NOMO-1 treated with dmso at 0.1 percent for 144 hours (cell line): ENCODE measurements around the gene COL19A1.

Experiments used
- DNase-seq: peaks from one replicate; lab custom pipeline; 2025; ENCODE audit not compliant: unreplicated experiment; lab: John Stamatoyannopoulos, UW

Gene COL19A1

DNA sequence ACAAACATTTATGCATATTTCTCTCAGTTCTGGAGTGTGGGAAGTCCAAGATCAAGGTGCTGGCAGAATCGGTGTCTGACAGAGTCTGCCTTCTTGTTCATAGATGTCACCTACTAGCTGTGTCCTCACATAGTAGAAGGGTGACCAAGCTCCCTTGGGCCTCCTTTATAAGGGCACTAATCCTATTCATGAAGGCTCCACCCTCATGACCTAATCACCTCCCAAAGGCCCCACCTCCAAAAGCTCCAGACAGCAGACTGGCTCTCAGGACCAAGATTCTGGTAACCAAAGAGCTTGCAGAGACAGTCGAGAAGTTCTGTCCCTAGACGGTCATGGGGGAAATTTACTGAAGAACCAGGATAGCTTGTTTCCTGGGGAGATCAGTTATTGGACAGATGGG lies 297.4 kb downstream of the COL19A1 start:
- DNase-seq, result no peak

DNA sequence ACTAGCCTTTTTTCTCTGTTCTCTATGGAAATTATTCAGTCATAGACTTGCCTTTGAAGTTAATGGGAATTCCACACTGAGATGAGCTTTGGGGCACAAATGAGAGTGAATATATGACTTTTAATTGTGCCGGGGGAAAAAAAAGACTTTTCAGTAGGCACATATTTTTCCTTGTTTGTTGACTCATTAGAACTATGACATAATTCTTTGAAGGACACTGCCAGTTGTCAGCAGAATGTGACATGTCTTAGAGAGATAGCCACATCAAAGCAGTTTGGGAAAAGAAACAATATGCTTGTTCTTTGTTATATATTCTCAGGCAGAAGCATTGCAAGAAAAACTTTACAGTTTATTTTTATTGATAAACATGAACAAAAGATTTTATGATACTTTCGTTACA lies 298.2 kb downstream of the COL19A1 start:
- DNase-seq, result no peak

DNA sequence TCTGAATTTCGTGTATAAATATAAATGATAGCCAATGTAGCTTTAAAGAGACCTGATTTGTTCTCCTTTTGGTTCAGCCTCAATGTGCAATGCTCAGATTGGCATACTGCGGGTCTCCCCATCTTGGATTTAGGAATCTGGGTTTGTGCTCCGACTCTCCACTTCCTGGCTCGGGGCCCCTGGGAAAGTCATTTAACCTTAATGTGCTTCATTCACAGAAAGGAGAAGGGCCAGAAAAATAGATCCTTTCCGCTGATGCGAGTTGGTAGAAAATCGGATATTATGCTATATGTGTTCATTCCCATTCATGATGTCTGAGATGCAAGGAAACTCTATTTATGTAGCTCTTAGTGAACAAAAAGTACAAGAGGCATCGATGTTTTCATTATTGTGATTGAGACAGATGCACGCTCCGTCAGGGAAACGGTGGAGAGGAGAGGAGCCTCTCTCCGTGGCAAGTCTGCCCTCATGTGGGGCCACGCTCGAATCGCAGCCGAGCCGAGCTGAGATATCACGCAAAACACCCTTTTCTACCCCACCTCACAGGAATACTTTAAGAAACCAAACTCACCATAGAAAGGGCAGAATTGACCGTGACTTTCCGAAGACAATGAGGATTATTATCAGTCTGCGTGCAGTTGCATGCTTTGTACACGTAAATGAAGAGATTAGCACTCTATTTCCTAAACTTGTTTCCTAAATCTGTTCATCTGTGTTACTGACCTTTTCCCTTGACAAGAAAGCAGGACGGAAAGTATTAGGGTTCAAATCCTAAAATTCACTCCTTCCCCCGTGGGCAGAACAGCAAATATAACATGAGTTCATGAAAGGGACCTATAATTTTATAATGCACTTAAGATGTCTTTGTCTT lies 300.0 kb downstream of the COL19A1 start:
- peak; percentile 1 for DNase-seq

DNA sequence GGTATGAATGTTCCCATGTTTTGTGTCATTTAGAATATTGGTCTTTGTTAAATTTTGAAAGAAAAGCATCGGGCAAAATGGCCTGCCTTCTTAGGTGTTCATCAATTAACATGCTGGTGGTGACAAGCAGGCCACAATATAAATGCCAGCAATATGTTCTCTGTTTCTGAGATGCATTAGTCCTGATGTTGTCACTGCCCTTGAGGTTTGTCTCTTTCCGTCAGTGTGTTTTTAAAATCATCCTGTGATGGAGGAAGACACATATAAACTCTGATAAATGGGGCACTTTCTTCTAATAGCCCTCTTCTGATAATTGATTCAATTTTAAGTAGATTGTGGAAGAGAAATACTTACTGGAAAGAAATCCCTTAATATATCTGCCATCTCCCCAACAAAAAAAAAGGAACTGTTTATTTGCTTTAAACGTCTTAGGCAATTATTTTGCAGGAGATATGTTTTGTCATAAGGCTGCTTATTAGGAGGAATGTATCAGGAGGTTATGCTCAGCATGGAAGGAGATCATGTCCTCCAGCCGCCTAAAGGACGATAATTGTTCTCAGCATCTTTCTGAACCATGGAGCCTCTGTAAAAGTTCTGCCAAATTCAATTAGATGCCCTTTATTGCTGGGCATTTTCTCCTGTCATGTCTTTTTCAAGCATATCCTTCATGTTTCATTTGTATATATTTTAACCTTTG lies 302.5 kb downstream of the COL19A1 start:
- DNase-seq, result no peak

DNA sequence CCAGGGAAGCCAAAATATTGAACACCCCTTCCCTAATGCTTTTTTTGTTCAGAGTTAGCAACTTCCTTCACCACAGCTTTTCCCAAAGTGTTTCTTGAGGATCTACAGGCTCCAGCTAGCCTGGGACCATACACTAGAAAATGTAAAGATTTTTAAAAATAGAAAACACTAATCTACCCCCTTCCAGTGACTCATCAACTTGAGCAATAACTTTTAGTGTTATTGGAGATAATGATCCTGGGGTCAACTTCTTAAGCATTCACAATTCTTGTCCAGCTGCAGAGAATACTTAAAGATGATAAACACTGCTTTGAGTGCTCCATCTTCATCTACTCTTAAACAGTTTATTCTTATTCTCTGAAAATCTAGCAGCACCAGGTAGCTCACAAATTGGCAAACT lies 304.9 kb downstream of the COL19A1 start:
- no peak for DNase-seq

DNA sequence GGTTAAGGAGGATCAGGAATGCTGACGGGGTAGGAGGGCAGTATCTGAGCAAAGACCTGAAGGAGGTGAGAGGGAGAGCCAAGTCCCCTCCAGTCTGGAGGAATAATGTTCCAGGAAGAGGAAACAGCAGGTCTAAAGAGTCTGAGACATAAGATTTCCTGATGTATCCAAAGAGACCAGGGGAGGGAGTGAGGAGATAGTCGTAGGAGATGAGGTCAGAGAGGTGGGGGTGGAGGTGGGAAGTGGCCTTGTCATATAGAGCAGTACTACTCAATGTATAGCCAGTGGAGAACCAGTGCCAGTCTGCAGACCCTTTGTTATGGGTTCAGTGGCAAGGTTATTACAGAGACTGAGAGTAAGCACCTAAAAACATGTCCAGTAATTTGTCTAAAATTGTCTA lies 305.9 kb downstream of the COL19A1 start:
- no peak for DNase-seq

DNA sequence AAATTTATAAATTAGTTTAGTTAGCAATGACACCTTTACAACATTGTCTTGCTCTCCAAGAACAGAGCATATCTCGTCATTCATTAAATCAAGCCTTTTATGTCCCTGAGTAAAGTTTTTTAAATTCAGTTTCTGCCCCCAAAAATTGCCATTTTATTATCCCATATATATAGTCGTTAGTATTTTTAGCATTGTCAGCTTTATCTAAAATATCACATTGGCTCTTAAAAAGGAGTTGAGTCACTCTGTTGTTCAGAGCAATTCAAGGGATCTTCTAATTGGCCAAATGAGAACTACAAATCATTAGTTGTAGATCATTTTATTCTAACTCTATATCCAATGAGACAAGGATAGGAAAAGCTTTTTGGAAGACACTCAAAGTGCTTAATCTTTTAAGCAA lies 309.4 kb downstream of the COL19A1 start:
- DNase-seq, result no peak

DNA sequence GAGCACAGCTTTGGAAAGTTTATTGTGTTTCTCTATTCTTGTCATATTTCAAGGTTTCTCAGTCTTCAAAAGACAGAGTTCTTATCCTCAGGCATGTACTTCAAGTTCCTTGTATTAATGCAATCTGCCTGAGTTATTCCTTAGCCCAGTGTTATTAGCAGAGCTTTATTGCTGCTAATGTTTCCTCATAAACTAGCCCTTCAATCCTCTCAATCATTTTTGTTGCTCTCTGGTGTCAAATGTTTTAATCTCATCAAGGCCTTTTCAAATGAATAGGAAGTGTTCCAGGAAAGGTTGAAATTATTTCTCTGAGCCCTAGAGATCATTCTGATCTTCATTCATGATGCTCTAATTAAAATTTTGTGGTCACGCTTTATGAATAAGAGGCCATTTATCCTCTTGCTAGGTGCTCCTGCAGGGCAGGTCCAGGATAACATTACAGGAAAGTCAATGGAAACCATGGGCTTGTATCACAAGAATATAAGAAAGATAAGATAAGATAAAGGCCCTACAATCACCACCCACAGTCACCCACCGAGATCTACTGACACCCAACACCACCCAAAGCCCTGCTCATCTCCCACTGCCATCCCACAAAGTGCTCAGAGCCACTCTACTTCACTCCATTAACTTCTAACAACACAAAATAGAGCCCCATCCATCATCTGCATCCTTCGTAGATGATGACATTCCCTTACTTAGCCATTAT lies 310.6 kb downstream of the COL19A1 start:
- no peak for DNase-seq

DNA sequence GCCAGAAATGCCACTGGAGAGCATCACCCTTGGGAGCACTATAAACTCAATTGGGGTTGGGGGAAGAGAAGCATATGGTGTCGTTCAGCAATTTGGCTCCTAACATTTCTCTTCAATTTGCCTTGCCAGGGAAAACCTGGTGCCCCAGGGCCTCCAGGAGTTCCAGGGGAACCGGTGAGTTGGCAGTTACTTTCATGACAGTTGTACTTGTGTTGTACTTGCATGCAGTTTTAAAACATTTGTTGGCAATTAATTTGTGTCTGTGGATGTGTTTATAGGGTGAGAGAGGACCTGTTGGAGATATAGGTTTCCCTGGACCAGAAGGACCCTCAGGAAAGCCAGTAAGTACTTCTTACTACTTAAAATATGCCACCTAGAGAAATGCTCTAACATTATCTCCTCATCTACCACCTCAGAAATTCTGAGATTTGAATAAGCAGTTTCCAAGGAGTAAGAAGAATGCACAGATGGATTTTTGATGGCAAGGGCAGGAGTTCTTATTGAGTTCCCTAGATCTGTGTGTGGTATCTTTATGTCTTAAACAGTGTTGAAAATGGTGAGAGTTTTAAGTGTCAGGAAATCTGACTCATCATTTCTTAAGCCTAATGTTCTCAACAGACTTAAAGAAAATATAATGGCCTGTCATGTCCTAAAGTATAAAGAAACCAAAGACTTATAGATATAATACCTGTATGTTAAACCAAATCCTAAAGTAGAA lies 314.0 kb downstream of the COL19A1 start:
- no peak for DNase-seq

DNA sequence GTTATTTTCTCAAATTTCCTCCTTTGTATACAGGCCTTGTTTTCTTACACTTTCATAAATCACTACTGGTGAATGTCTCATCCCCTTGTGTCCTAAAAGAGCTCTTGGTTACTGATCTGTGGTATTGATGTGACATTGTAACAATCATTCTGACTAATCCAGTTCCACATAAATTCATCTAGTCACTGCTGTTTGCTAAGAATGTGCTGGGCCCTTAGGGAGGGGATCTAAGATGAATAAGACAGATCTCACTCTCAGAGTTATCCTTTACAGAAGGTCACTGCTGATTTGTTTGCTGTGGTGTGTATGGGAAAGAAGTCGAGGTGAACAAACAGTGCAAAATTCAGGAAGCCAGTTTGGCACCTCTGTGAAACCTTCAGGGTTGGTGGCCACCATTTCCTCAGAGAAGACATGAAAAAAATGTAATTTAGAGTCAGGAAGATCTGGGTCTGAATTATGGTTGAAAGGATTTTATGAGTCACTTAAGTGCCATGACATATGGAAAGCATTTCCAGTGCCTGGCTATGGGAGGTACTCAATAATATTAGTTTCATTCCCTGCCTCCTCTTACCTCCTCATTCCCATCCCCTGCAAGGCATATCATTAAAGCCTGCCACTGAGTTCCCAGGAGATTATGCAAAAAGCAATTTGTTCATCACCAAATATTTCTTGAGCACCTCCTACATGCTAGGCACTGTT lies 314.7 kb downstream of the COL19A1 start:
- DNase-seq, result no peak

DNA sequence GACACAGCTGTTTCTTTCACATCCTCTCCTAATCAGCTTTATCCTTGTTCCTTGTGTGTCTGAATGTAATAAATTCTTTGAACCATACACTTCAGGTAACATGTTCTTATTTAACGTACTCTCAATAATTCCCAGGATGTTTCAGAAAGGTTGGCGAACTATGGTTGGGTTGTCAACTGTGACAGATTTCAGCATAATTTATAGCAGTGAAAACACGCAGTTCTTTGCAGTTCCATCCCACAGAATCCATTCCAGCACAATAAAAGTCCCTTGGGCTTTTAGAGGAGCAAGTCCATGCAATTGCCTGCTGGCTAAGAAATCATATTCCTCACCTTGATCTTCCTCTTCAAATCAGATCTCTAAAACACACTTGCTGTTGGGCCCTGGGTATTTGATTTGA lies 317.2 kb downstream of the COL19A1 start:
- DNase-seq, result no peak

DNA sequence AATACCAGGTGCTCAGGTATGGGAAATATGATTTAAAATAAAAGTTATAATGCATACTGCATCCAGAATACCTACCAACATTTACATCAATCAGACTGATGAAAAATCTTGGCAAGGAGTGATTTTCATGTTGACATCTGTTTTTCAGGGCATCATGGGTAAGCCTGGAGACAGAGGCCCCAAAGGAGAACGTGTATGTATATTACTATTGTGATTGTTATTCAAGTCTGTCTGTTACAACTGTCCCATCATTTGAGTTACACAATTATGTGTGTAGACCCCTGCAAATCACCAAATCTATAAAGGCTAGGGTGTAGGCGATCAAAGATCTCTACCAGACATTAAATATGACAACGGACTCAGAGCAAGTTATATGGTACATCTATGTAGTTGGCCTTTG lies 318.4 kb downstream of the COL19A1 start:
- no peak for DNase-seq

DNA sequence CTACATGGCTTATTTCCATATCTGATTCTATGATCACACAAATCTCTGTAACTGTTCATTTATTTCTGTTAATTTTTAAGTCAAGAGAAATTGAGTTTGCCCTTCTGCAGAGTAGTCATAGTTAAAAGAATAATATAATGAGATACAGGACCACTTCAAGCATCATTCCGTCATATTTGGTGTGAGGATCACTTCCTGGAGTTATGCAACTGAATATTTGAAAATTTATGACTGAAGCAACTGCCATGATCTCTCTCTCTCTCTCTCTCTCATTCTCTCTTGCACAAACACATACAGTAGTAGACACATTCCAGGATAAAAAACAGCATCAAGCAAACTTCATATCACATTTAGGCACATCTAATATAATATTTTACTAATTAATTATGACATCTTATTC lies 320.1 kb downstream of the COL19A1 start:
- DNase-seq, result no peak

DNA sequence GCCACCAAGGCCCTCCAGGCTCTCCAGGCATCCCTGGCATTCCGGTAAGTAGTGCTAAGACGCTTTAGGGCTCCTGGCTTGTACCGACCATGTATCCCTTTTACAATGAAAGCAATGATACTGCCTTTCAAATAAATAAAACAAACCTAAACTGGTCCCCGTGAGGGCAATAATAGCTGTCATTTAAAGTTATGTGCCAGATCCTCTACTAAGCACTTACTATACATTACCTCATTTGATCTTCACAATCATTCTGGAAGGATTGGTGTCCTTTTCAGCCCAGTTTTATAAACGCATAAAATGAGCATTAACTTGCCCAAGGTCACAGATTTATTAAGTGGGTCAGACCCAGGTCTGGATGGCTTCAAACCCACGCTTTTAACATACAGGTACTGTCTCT lies 321.8 kb downstream of the COL19A1 start:
- no peak for DNase-seq

DNA sequence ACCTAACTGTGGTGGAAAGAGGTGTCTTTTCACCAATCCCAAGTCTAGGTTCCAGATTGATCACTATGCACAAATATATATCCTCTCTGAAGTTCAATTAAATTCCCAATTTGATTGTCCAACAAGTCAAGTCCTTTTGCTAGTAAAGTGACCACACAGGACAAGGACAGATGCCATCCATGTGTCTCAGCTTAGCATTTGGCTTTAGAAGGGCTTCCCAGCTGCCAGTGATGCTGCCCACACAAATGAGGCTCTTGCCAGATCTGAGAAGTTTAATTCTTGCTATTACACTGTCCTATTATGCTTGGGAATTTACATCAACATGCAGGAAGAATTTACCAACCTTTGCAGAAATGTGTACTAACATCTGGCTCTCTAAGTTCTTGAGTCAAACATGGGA lies 328.1 kb downstream of the COL19A1 start:
- DNase-seq, result no peak

DNA sequence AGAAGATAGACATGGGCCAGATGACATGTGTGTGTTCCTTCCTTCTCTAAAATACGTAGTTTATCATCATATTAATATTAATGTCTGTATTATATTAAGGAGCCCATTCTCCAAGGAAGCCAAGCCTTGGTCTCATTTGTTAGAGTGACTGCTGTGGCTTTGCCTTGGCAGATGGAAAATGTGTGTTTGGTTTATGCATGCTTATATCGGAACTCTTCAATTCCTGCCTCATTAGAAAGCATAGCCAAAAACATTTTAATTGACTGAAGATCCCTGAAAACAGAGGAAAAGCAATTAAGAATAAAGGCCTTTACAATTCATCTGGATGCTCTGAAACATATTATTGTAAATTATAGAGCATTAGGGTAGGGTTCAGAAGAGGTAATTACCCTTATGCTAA lies 330.2 kb downstream of the COL19A1 start:
- no peak for DNase-seq

DNA sequence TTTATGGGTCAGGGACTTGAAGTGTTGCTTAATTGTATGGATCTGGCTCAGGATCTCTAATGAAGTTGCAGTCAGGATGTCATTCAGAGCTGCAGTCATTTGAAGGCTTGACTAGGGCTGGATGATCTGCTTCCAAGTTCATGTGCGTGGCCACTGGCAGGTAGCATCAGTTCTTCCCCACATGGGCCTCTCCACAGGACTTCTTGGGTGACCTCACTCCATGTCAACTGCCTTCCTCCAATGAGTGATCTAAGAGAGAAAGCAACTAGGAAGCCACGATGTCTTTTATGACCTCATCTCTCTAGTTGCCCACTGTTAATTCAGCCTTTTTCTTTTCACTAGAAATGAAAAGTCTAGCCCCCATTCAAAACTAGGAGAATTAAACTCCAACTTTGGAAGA lies 332.4 kb downstream of the COL19A1 start:
- DNase-seq, result no peak

DNA sequence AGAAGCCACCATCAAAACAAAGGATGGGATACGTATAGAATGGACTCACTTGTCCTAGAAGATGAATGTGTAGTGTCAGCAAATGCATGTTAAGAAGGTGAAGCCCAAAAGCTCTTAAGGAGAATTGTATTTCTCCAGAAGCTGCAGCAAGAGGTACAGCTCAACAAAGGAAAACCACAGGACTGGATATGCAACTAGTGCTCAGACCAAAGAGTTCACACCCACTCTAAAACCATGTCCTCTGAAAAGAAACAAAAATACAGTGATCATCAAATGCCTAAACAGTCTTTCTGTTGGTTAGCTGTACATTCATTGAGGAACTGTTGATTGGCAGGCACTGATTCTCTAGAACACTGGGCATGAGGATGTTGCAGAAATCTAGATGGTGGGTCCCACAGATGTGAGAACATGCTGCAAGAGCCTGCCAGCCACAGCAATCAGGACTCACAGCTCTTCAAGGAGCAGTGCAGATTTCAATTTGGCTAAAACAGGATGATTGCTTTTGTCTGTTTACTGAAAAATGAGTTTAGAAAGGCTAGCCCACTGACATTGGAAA lies 342.0 kb downstream of the COL19A1 start:
- DNase-seq, result no peak

DNA sequence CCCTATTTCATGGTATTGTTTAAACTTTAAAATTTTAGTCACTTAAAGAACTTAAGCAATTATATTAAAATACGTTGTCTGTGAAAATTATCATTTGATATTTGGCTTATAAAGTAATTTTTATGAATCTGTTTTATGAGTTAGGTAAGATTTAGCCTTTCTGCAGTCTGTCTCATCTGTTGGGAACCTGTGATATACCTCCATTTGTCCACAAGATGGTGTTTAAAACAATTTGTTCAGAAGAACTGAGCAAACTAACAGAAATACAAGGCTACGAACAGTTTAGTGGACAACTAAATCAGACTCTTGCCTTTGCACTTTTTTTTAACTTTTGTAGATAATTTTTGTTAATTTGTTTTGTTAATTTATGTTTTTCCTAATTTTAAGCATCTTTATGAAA lies 344.1 kb downstream of the COL19A1 start:
- DNase-seq, result no peak

DNA sequence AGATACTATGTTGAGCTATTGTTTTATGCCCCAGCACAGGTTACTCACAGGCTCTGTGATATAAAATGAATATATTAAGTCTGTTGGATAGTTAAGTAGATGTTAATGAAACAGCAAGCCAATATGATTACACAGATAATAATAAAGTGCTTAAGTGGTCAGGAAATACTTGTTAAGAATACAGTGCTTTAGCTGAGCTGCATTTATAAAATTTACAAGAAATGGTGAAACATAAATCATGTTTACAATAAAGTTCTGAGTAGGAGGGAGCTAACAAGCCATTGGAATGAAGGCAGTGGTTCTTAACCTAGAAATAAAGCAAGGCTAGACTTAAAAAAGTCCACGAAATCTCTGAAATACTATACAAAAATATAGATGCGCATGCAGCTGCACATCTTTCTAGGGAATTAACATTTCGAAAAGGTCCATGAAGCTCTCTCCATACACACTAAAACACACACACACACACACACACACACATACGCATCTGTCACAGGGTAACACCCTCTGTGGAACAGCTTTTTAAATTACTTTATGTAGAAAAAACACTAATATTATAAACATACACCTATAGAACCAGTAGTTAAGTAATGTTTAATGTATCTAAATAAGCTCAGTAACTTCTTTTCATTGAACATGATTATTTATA lies 349.2 kb downstream of the COL19A1 start:
- no peak for DNase-seq
